Stimulated activated CD8-positive, alpha-beta memory T cell treated with anti-CD3 and anti-CD28 coated beads, Interleukin-7, amount 100 ng/mL, for 4 hours (primary cell): ENCODE measurements around the gene MYOF.
"Not testable (repeated sequence)": the region's sequence is repeated elsewhere in the genome, so short reads cannot be mapped to it uniquely, and the experiment has no call there.

Source experiments
- DNase-seq, 2 donors: peaks; one replicate each; pipeline ENCODE4 v3.0.0-alpha.2; 2020; ENCODE audit warnings: low read depth in 2 of 2

MYOF gene

DNA sequence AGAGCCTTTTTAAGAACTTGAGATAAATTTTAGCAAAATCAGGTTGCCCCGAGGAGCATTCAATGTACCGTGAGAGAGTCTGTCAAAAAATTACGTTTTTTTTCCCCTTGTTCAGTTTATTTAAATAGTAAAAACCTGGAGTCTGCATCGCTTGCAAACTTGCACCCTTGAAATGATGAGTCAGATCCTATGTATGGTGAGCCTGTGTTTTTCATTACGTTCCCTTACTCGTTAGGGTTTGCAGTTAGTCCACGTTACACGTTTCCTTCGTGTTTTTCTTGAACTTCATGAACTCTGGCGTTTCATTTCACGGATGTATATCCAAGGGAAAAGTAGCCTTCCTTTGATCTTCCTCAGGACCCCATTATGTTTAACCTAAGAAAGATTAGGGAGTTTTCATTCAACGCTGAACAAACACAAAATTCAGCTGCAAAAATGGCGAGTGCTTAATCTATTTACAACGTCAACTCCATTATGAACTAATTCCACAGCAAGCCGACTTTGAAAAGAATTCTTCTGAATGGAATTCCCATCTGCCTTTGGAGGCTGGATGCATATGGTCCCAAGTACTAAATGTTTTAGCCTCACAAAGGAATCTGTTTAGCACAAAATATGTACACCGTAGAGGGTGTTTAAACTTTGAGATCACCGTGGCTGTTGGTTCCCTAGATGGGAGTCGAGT, 182.4 kb downstream of the MYOF start:
- DNase-seq = no peak

DNA sequence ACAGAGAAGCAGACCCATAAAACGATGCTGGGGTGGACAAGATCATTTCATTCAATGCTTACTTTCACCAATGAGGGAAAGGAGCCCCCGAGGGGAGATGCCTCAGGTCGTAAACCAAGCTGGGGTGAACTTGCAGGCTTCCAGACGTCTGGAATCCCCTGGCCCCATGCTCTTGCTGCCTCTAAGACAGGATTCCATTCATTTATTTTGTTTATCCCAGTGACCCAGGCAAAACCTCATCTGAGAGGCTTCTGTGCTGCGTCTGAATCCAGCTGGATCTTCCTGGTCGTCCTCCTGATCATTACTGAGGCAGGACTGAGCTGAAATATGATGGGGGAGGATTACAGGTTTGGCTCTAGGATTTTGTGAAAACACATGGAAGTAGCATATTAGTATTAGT, 182.9 kb downstream of the MYOF start:
- DNase-seq = no peak

GRCh38 chr10:93296151-93296550, 186.0 kb downstream of the MYOF start:
- DNase-seq = no peak

GRCh38 chr10:93293999-93294398, 188.1 kb downstream of the MYOF start:
- no peak for DNase-seq

GRCh38 chr10:93290661-93291354, 191.3 kb downstream of the MYOF start:
- no peak for DNase-seq

- DNase-seq = no peak
Observed at GRCh38 chr10:93288679-93289634, 193.2 kb downstream of the MYOF start.

GRCh38 chr10:93287775-93288174, 194.4 kb downstream of the MYOF start:
- DNase-seq = no peak

GRCh38 chr10:93284246-93284645, 197.9 kb downstream of the MYOF start:
- not testable (repeated sequence) for DNase-seq

- DNase-seq = no peak
Observed at GRCh38 chr10:93281367-93281720, 200.8 kb downstream of the MYOF start.

- DNase-seq = no peak
Observed at GRCh38 chr10:93280699-93281366, 201.3 kb downstream of the MYOF start.

DNA sequence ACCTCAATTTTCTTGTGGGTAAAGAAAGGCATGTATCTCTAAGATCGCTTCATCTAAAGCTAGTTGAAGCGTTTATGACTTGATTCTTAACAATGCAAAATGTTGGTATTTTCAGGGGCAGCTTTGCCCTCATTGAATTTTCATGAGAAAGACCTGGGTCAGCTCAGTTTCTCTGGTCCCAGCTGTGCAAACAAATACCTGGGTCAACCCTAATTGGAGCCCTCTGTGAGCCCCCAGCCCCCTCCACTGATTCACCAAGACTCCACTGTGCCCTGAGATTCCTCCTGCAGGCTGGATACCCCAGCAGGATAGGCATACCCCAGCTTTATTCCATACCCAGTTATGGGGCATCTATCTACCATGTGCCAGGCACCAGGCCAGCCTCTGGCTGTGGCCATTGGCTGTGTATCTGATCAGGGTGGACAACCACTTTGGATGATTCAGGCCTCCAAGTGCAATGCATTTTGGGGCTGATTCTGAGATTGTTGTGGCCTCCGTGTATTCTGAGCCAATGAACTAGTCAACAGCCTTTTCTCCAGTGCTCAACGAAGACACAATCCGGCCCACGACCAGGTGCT, 201.9 kb downstream of the MYOF start:
- no peak for DNase-seq

DNA sequence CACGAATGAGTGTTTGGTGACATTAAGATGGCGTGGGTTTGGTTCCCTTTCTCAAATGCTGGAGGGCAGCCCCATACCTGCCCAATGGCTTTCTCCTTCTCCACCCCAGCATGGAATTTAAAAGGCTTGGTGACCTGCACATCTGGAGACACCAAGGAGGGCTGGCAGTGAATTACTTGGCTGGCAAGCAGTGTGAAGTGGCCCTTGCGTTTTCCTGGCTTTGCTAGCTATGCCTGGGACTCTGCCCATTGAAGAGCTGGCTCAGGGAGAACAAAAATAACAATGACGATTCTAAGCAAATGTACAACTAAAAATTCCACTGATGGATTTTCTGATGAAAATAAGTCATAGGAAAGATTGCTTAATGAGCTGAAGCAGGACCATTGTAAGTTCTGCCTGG, 204.8 kb downstream of the MYOF start:
- no peak for DNase-seq

DNA sequence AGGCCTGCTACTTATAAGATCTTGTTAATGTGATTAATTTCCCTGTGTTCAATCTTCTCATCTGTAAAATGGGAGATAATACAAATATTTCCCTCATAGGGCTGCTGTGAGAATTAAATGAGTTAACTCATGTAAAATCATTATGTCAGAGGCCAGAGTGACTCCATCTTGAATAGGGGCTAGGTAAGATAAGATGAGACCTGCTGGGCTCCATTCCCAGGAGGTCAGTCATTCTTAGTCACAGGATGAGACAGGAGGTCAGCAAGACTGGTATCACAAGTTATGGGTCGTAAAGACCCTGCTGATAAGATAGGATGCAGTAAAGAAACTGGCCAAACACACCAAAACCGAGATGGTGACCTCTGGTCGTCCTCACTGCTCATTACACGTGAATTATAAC, 207.7 kb downstream of the MYOF start:
- no peak for DNase-seq

- DNase-seq = no peak
Observed at GRCh38 chr10:93272884-93273675, 209.1 kb downstream of the MYOF start.

- no peak for DNase-seq
Observed at GRCh38 chr10:93271347-93271746, 210.8 kb downstream of the MYOF start.

DNA sequence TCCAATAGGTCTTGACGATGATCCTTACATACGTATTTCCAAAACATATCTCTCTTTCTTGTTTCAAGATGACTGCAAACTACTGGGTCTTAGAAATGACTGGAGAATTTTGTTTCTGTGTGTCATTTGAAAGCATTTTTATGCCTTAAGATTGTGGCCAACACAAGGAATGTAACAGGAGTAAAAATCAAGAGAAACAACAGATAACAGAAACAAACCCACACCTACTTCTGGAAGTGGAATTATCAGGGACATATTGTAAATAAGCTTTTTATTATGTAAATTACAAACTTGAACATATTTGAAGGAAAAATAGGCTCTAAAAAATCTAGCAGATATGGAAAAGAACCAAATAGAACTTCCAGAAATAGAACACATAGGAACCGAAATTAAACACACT, 212.9 kb downstream of the MYOF start:
- DNase-seq = no peak

- no peak for DNase-seq
Observed at GRCh38 chr10:93268021-93268420, 214.1 kb downstream of the MYOF start.

DNA sequence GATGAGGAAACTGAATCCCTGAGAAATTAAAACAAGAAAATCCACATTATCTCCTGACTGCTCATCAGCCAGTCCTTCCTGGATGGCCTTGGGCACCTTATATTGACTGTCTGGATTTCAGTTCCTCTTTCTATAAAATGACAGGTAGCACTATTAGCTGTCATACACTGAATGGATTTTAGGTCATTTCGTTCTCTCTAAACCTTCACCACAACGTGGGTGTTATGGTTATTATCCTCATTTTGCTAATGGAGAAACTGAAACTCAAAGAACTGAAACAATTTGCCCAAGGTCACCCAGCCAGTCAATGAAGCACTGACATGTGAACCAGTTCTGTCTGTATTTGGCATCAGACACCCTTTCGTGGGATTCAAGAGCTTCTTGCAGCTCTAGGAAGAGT, 214.6 kb downstream of the MYOF start:
- no peak for DNase-seq

- DNase-seq = no peak
Observed at GRCh38 chr10:93266858-93267257, 215.3 kb downstream of the MYOF start.

- DNase-seq = no peak
Observed at GRCh38 chr10:93261961-93262610, 220.0 kb downstream of the MYOF start.
